Activated naive CD4-positive, alpha-beta T cell treated with Interleukin-2 at 50 U/mL for 16 hours (primary cell): ENCODE results near the gene TRIM7.
A peak's percentile ranks its signal among the peaks of the same experiment; 100 is the strongest.

Experiments
- DNase-seq: peaks from one replicate; pipeline ENCODE4 v3.0.0-alpha.2; 2020

TRIM7 gene

GRCh38 chr5:181204826-181205760 is at the start of gene TRIM7:
TRIM7 (minus strand) TSS chr5:181205196; CDS start chr5:181205110, 86 bp downstream.
- peak; percentile 37 for DNase-seq

GRCh38 chr5:181248277-181248676 is 43.3 kb upstream of the TRIM7 start:
- DNase-seq: no peak

GRCh38 chr5:181246276-181247049 is 41.5 kb upstream of the TRIM7 start:
- peak; percentile 80 for DNase-seq

- no peak for DNase-seq
Measured at GRCh38 chr5:181245427-181246275, 40.7 kb upstream of the TRIM7 start.

GRCh38 chr5:181243564-181244343 is 38.8 kb upstream of the TRIM7 start, which contains the start of gene RACK1:
RACK1 (minus strand) TSS chr5:181243906; CDS start chr5:181243800, 106 bp downstream.
- peak; percentile 91 for DNase-seq

GRCh38 chr5:181243018-181243563 is 38.1 kb upstream of the TRIM7 start:
- DNase-seq: no peak

GRCh38 chr5:181242031-181242451 is 37.0 kb upstream of the TRIM7 start:
- DNase-seq: no peak

- peak; percentile 70 for DNase-seq
Measured at GRCh38 chr5:181241393-181241975, 36.5 kb upstream of the TRIM7 start.

GRCh38 chr5:181239062-181239663 is 34.2 kb upstream of the TRIM7 start:
- DNase-seq: no peak

GRCh38 chr5:181237729-181238385 is 32.9 kb upstream of the TRIM7 start:
- no peak for DNase-seq

- DNase-seq: no peak
Measured at GRCh38 chr5:181236954-181237641, 32.1 kb upstream of the TRIM7 start.

- no peak for DNase-seq
Measured at GRCh38 chr5:181236471-181236870, 31.5 kb upstream of the TRIM7 start.

- DNase-seq: no peak
Measured at GRCh38 chr5:181235689-181236366, 30.8 kb upstream of the TRIM7 start.

- DNase-seq: no peak
Measured at GRCh38 chr5:181235323-181235688, 30.3 kb upstream of the TRIM7 start.

- no peak for DNase-seq
Measured at GRCh38 chr5:181234455-181235306, 29.7 kb upstream of the TRIM7 start.

- DNase-seq: no peak
Measured at GRCh38 chr5:181233801-181234454, 28.9 kb upstream of the TRIM7 start.

GRCh38 chr5:181233088-181233800 is 28.2 kb upstream of the TRIM7 start:
- no peak for DNase-seq
